ENCODE data around the gene FAM193B. TPM values are rescaled to one million over a fixed set of nuclear protein-coding genes. Genes with fewer than 3 reads are reported as not detected.
A peak's percentile ranks its signal among the peaks of the same experiment; 100 is the strongest.

Gene FAM193B
- total and polyA plus RNA-seq, 9 of the 15 experiments (the other 6 are each of a cell fraction or from before 2014, with no cell fraction given), result 4.4 to 76.4 (median 37.3) TPM

DNA sequence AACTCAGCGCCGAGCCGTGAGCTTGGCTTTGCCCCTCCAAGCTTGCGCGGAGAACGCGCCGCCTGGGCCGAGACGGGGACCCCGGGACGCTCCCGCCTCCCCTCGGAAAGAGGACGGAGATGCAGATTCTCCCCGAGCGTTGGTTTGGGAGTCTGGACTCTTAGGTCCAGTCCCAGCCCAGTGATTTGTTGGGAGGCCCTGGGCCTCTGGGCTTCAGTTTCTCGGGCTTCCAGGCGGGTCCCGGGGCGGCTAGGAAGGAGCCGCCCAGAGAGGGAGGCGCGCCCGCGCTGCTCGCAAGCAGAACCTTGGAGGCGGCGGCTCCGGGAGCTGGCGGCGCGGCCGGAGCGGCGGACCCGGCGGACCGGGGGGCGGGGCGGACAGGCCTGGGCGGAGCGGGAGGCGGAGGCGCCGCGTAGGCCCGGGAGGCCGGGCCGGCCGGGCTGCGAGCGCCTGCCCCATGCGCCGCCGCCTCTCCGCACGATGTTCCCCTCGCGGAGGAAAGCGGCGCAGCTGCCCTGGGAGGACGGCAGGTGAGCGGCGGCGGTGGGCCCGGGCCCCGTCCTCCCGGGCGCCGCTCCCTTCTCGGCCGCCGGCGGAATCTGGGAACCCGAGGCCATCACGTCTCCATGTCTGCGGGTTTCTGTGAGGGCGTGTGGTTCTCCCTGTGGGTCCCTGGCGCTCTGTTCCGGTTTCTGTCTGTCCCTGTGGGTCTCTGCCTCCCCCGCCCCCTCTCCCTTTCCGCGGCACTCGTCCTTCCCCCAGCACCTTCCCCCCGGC is 45.6 kb upstream of the FAM193B start, which contains the start of gene B4GALT7 (continued):
- TF ChIP-seq, protein P1, sequence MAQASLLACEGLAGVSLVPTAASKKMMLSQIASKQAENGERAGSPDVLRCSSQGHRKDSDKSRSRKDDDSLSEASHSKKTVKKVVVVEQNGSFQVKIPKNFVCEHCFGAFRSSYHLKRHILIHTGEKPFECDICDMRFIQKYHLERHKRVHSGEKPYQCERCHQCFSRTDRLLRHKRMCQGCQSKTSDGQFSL (CRISPR knock-in tag; IDR thresholded peaks at IDR 0.05), result no peak
- TF ChIP-seq, protein P1 (tag; IDR thresholded peaks at IDR 0.05), result peak in 1 of 2 experiments; percentile 15; a peak in 1 of 4 replicates
- TF ChIP-seq HDAC3 (IDR thresholded peaks at IDR 0.05; ENCODE audit: borderline replicate concordance, partially characterized antibody) (no peak), TGIF2 (CRISPR knock-in tag; IDR thresholded peaks at IDR 0.05) (no peak), C11orf30 (IDR thresholded peaks at IDR 0.05; ENCODE audit: low read depth) (peak; percentile 89), ETV1 (tag; conservative IDR thresholded peaks at IDR 0.05; ENCODE audit: low read depth) (no peak), CREBBP (IDR thresholded peaks at IDR 0.05; ENCODE audit: low read depth, low read length) (no peak), KAT2B (IDR thresholded peaks at IDR 0.05; ENCODE audit: low read depth, low read length) (no peak), MTF1 (CRISPR knock-in tag; IDR thresholded peaks at IDR 0.05; ENCODE audit: borderline replicate concordance) (no peak), MED1 (CRISPR knock-in tag; IDR thresholded peaks at IDR 0.05; ENCODE audit: borderline replicate concordance) (no peak), SETDB1 (IDR thresholded peaks at IDR 0.05; ENCODE audit: low read length) (no peak)
- TF ChIP-seq, protein P2, sequence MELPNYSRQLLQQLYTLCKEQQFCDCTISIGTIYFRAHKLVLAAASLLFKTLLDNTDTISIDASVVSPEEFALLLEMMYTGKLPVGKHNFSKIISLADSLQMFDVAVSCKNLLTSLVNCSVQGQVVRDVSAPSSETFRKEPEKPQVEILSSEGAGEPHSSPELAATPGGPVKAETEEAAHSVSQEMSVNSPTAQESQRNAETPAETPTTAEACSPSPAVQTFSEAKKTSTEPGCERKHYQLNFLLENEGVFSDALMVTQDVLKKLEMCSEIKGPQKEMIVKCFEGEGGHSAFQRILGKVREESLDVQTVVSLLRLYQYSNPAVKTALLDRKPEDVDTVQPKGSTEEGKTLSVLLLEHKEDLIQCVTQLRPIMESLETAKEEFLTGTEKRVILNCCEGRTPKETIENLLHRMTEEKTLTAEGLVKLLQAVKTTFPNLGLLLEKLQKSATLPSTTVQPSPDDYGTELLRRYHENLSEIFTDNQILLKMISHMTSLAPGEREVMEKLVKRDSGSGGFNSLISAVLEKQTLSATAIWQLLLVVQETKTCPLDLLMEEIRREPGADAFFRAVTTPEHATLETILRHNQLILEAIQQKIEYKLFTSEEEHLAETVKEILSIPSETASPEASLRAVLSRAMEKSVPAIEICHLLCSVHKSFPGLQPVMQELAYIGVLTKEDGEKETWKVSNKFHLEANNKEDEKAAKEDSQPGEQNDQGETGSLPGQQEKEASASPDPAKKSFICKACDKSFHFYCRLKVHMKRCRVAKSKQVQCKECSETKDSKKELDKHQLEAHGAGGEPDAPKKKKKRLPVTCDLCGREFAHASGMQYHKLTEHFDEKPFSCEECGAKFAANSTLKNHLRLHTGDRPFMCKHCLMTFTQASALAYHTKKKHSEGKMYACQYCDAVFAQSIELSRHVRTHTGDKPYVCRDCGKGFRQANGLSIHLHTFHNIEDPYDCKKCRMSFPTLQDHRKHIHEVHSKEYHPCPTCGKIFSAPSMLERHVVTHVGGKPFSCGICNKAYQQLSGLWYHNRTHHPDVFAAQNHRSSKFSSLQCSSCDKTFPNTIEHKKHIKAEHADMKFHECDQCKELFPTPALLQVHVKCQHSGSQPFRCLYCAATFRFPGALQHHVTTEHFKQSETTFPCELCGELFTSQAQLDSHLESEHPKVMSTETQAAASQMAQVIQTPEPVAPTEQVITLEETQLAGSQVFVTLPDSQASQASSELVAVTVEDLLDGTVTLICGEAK (IDR thresholded peaks at IDR 0.05), result peak; percentile 75
- TF ChIP-seq, protein P2 (CRISPR knock-in tag; IDR thresholded peaks at IDR 0.05), result no peak
- TF ChIP-seq, protein P3, sequence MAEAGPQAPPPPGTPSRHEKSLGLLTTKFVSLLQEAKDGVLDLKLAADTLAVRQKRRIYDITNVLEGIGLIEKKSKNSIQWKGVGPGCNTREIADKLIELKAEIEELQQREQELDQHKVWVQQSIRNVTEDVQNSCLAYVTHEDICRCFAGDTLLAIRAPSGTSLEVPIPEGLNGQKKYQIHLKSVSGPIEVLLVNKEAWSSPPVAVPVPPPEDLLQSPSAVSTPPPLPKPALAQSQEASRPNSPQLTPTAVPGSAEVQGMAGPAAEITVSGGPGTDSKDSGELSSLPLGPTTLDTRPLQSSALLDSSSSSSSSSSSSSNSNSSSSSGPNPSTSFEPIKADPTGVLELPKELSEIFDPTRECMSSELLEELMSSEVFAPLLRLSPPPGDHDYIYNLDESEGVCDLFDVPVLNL (CRISPR knock-in tag; IDR thresholded peaks at IDR 0.05; ENCODE audit: low read depth), result no peak
- TF ChIP-seq, protein P4, sequence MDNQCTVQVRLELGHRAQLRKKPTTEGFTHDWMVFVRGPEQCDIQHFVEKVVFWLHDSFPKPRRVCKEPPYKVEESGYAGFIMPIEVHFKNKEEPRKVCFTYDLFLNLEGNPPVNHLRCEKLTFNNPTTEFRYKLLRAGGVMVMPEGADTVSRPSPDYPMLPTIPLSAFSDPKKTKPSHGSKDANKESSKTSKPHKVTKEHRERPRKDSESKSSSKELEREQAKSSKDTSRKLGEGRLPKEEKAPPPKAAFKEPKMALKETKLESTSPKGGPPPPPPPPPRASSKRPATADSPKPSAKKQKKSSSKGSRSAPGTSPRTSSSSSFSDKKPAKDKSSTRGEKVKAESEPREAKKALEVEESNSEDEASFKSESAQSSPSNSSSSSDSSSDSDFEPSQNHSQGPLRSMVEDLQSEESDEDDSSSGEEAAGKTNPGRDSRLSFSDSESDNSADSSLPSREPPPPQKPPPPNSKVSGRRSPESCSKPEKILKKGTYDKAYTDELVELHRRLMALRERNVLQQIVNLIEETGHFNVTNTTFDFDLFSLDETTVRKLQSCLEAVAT (IDR thresholded peaks at IDR 0.05), result no peak

All from K562 (cell line).